ENCODE results near the gene LRRC74B.

The LRRC74B gene

DNA sequence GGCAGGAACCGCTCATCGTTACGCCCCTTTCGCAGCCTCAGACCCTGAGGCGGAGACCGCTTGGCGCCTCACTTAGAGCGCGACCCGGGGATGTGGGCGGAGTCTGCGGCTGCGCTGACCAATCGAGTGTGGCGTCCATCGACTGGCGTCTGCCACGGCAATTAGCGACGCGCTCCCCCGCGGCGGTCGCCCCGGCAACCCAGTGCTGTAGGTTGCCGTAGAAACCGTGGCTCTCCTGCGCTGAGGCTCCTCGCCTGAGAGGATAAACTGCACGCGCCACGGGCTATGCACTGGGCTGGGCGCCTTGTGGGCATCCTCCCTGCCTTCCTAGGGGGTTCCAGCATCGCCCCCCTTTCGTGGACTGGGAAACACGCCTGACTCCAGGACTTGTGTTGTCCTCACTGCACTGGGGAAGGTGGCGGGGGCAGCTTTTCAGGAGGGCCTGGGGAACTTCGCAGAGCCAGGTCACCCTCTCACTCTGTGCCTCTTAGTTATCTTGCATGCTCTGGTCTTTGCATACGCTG is 31.5 kb upstream of the LRRC74B start:
- peak; percentile 54 to 72 for DNase-seq (ENCODE audit: low read depth in 2 of 2)

GRCh38 chr22:21014726-21015465 is 30.9 kb upstream of the LRRC74B start, which contains the start of gene P2RX6:
Gene P2RX6 (plus strand): TSS chr22:21015165. CDS start chr22:21015175, 10 bp downstream.
- no peak for DNase-seq (ENCODE audit: low read depth in 2 of 2)

GRCh38 chr22:21015466-21016006 is 30.2 kb upstream of the LRRC74B start:
- no peak for DNase-seq (ENCODE audit: low read depth in 2 of 2)

DNA sequence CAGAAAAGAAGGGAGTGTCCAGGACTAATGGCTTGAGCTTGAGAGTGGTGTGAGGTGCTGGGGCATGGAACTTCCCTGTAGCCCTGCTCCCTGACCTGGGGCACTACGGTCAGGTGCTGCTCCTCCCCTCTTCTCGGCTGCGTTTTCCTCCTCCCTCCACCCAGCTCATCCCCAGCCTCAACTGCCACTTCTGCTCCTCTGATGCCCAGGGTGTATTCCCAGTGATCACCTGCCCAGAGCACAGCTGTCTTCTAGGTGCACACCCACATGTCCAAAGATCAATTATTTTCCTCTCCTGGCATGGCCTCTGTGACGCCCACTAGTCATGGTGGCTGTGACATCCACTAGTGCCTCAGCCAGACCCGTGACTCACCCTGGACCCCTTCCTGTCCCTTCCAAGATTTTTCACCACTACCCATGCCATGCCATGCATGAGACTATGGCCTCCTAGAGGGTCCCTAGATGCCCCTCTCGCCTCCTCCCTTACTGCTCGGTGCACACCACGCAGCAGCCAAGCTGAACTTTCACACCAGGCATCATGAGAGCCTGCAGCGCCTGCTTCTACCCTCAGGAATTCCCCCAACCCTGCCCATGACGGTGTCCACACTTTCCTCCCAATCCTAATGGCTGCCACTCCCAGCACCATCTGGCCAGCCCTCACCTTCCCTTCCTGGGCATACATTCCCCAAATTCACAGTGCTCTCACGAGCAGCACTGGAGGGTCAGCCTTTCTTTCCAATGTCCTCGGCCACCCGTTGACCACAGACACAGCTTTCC is 28.9 kb upstream of the LRRC74B start:
- DNase-seq (ENCODE audit: low read depth in 2 of 2) = no peak

DNA sequence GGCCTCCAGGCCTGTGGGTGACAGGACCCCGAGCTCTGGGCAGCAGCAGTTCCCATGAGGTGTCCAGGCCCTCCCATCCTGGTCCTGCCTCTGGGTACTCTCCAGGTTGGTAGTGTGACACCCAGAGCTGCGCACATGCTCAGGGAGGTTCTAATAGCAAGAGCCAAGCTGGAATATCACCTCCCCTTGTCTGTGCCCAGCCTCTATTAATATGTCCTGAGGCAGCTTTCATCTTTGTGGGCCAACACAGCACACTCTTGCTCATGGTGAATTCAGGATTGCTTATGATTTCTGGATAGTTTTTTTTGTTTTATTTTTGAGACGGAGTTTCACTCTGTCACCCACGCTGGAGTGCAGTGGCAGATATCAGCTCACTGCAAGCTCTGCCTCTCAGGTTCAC is 27.4 kb upstream of the LRRC74B start:
- DNase-seq (ENCODE audit: low read depth in 2 of 2) = no peak

DNA sequence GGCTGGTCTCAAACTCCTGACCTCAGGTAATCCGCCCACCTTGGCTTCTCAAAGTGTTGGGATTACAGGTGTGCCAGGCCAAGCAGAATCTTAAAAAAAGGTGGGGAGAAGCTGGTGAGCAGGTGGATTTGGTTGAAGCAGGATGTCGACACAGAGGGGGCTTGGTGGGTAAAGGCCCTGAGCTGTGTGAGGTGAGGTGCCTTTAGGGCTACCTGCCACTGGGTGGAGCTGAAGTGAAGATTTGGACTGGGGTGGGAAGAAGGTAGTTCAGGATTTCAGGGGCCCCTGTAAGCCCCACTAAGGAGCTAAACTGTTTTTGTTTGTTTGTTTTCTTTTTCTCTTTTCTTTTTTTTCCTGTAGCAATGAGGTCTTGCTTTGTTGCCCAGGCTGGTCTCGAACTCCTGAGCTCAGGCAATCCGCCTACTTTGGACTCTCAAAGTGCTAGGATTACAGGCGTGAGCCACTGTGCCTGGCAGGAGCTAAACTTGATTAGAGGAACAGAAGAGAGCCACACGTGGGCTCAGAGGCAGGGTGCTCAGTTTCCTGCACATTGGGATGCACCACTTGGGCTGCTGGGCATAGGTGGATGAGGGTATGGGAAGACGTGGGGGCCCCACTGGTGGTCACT is 24.8 kb upstream of the LRRC74B start:
- no peak for DNase-seq (ENCODE audit: low read depth in 2 of 2)

DNA sequence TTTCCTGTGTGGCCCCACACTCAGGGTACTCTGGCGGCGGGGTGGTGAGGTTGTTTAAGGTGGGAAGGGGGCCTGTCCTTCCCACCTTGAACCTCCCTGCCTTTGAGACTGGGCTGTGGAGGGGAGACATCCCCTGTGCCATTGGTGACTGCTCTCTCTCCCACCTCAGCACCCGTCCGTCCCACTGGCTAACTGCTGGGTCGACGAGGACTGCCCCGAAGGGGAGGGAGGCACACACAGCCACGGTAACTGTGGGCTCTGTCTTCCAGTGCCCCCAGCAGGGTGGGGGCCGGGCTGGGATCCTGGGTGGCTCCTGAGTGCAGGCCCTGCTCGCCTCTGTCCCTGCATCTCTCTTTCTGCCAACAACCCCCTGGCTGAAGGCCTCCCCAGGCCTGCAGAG is 23.2 kb upstream of the LRRC74B start:
- DNase-seq (ENCODE audit: low read depth in 2 of 2) = no peak

GRCh38 chr22:21022955-21023614 is 22.7 kb upstream of the LRRC74B start:
- no peak for DNase-seq (ENCODE audit: low read depth in 2 of 2)

DNA sequence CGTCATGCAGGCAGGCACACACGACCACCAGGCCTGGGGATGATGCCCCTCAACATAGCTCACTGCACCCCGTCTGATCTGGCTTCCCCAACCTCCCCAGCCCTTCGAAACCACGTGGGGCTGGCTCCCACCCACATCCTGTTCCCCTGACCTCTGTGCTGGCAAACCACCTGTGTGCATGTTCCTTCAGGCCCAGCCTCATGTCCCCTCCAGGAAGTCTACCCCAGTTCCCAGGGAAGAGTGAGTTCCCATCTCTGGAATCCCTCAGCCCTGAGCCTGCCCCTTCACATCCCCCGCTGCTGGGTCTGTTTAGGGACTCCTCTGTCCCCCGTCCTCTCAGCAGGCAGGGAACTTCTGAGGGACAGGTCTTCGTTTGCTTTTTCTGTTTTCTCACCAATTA is 20.5 kb upstream of the LRRC74B start:
- DNase-seq (ENCODE audit: low read depth in 2 of 2) = no peak

- DNase-seq (ENCODE audit: low read depth in 2 of 2) = no peak
Observed at GRCh38 chr22:21025763-21026755, 19.7 kb upstream of the LRRC74B start.

DNA sequence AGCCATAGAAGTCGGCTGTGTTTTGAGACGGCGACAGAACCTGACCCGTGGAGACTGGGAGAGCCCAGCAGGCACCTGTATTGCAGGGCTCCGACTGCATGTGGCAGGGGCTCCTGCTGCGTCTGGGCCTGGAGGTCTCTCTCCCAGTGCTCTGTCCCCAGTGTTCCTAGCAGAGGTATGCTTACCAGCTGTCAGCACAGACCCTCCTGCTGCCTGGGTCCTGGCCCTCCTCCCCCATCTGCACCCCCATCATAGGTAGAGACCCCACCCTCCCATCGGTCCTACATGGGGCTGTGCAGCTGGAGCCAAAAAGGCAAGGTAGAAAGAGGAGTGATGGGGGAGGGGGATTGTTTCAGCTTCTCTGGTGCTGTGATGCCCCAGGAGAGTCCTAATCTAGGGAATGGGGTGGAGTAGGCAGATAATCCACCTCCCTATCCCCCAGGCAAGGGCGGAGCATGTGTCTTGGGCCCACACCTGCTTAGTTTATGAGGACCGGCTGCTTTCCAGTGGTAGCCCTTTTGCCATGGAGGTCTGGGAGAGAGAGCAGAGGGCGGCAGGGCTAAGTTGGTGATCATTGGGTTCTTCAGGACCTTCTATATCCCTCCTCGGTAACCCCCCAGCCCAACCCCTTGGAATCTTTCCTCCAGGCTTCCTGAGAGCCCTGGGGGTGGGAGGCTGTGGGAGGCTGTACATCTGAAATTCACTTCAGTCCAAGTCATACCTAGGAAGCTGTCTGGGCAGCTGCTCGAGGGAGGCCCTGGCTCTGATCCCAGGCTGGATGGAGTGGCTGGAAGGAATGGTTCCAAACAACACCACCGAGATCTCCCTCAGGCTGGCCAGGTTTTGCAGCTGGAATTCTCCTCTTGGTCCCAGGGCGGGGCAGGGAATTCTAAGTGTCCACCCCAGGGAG is 18.7 kb upstream of the LRRC74B start:
- no peak for DNase-seq (ENCODE audit: low read depth in 2 of 2)

DNA sequence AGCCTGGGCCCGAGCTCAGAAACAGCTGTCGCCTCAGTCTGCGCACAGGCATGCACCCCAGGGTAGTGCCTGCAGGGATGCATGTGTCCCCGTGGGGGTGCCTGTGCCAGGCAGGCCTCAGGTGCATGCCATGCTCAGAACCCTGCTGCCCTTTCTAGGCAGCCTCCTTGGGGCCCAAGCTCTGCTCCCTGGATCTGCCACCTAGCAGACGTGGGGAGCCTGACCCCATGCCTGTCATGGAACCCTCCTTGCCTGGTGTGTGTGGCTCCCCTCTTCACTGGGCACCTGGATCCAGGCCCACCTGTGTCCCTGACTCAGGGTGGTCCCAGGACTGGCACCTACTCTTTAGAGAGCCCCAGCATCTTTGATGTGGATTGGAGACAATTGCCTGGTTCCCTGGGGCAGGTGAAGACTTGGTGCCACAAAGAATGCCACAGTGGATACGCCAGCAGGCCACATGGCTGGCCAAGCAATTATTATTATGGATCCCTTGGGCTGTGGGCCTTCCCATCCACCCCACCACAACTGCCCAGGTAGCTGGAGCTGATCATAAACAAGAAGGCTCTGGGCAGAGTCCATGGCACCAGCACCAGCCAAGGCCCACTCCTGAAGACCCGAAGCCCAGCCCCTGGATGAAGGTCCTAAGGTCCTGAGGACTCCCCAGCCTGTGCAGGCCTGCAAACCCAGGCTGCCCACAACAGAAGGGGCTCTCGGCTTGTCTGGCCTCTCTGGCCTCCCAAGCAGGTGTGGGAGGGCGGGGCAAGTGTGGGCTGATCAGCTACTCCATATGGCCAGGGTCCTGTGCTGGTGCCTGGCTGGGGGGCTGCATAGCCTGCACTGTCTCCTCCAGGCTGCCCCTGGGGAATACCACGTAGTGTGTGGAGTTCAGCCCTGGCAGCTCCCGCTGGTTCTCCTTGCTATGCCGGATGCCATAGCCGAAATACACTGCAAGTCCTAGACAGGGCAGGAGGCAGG is 17.2 kb upstream of the LRRC74B start:
- no peak for DNase-seq (ENCODE audit: low read depth in 2 of 2)

DNA sequence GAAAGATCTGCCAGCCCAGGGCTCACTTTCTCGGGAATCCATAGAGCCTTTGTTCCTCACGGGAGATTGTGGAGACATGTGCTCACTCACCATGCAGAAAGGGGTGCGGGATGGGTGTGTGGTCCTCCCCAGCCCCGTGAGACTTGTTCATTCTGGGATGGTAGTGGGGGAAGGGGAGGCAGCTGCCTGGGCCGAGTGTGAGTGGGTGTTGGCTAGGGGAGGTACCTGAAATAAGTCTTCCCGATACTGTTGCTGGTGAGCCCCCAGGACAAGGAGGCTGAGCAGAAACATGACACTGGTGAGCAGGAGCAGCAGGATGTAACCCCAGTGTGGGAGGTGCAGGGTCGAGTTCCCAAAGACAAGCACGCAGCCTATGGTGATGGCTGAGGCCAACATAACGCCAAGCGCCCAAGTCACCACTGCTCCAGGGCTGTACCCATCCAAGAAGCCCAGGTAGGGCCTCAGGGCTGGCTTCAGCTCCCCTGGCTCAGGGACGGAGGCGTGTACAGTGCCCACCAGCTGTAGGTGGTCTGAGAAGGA is 16.2 kb upstream of the LRRC74B start:
- DNase-seq (ENCODE audit: low read depth in 2 of 2) = no peak

- no peak for DNase-seq (ENCODE audit: low read depth in 2 of 2)
Observed at GRCh38 chr22:21030032-21030431, 15.7 kb upstream of the LRRC74B start.

- no peak for DNase-seq (ENCODE audit: low read depth in 2 of 2)
Observed at GRCh38 chr22:21030621-21031544, 14.9 kb upstream of the LRRC74B start.

DNA sequence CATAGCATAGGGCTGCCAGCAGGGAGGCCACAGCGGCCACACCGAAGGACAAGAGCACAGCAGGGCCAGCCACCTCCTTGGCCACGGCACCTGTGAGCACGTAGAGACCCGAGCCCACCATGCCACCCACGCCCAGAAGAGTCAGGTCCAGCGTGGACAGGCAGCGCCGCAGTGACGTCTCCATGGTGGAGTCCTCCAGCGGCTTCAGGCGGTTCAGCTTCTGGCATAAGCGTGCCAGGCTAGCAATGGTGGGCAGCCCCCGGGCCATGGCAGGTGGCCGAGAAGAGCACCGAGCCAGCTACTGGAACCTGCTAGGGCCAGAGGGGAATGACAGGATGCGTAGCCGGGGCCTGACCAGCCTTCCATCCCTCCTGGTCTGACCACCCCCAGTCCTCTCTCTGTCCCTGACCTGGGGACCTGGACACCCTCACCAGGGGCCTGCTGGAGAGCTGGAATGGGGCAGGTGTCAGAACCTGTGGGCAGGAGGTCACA is 14.2 kb upstream of the LRRC74B start:
- no peak for DNase-seq (ENCODE audit: low read depth in 2 of 2)

Measured in stimulated activated CD8-positive, alpha-beta memory T cell treated with anti-CD3 and anti-CD28 coated beads, Interleukin-7, amount 100 ng/mL, for 1 hour (primary cell).